ENCODE measurements around the gene STRAP.
A peak's percentile ranks its signal among the peaks of the same experiment; 100 is the strongest.
"Not testable (repeated sequence)": the region's sequence is repeated elsewhere in the genome, so short reads cannot be mapped to it uniquely, and the experiment has no call there.

STRAP gene

DNA sequence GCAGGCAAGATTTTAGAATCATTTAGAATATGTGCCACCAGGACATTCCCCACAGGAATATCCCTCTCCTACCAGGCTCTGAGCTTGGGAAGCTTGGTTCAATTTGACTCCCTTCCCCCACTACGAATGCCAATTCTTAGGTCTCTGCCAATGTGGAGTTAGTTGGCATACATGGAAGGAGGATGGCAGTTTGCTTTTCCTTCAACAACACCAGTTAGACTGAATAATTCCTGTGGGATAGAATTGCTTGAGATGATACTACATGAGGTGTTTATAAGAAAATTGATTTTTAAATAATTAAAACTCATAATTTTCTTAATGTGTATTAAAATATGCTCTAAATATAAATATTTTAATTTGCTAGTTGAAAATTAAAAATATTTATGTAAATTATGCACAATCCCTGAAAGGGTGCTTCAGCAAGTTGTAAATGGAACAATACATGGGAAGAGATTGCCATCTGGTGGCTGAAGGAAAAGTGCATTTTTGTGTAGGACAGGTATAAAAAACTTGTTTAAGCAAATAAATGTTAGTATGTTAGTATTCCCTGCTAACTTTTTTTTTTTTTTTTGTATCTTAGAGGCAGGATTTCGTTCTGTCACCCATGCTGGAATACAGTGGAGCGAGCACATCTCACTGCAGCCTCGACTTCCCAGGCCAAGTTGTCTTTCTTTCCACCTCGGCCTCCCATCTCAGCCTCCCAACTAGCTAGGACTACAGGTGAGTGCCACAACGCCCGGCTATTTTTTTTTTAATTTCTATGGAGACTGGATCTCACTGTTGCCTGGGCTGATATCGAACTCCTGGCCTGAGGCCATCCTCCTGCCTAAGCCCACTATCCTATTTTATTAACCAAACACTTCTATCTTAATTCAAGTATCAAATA, 25.8 kb upstream of the STRAP start:
- no peak for TF ChIP-seq GATA1 (IDR thresholded peaks at IDR 0.05; ENCODE audit: low read depth, low read length)
- TF ChIP-seq POLR2A (IDR thresholded peaks at IDR 0.05; ENCODE audit: low read length), result no peak
- DNase-seq, result peak; percentile 73 to 86

DNA sequence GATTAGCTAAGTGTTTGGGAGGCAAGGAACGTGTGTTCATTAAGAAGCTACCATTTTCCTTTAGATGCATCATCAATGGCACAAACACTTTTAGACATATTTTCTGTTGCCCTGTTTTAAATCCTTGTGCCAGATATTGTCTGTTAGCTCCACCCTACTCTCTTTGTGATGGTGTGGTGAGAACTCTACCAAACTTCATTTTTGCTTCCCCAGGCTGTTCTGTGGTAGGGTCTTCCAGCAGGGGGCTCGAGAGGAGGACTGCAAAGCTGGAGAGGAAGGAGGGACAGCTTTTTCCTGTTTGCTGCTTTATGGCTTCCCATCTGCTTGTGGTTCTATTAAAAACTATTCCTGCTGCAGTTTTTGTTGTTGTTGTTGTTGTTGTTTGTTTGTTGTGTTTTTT, 23.8 kb upstream of the STRAP start:
- TF ChIP-seq POLR2A (IDR thresholded peaks at IDR 0.05; ENCODE audit: low read length) (no peak), GATA1 (IDR thresholded peaks at IDR 0.05; ENCODE audit: low read depth, low read length) (no peak)

DNA sequence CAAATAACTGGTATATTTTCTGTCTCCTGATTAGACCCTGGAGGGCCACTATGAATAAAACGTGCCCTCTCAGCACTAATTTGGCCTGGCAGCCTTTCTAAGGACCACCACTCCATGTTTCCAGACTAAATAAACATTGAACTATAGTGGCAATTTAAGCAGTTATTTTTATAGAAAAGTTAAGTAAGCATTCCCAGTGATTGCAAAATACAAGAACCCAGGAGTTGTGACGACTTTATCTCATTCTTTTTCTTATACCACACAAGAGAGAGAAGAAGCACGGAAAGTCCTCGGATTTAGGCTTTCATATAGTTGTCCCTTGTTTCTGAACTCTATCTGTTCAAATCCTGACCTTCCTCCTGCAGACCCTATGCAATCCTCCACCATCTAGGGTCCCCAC, 23.1 kb upstream of the STRAP start:
- no peak for DNase-seq
- TF ChIP-seq POLR2A (IDR thresholded peaks at IDR 0.05; ENCODE audit: low read length), result no peak
- TF ChIP-seq GATA1 (IDR thresholded peaks at IDR 0.05; ENCODE audit: low read depth, low read length), result no peak

More for the DNA sequence above, 23.8 kb upstream of the STRAP start:
- no peak for DNase-seq

DNA sequence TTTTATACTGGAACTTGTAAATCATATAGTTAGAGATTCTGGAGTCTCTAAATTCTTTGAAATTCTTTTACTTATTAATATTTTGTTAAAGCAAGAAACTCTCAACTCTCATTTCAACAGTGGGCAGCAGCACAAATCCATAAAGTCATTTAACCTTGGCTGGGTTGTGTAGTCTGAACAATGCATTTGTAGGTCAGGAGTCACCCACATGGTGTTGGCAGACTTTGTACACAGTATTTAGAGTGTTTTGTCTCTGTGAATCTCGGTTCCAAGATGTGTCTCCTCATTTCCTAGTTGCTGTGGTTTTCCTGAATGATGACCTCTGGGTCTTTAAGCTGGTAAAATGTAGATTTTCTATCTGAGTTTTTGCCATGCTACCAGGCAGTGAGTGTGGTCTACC, 20.8 kb upstream of the STRAP start:
- no peak for DNase-seq
- no peak for TF ChIP-seq POLR2A (IDR thresholded peaks at IDR 0.05; ENCODE audit: low read length)
- TF ChIP-seq GATA1 (IDR thresholded peaks at IDR 0.05; ENCODE audit: low read depth, low read length), result no peak

- no peak for DNase-seq
- TF ChIP-seq GATA1 (IDR thresholded peaks at IDR 0.05; ENCODE audit: low read depth, low read length), result no peak
- TF ChIP-seq POLR2A (IDR thresholded peaks at IDR 0.05; ENCODE audit: low read length), result no peak
Observed at GRCh38 chr12:15862840-15863239, 19.3 kb upstream of the STRAP start.

DNA sequence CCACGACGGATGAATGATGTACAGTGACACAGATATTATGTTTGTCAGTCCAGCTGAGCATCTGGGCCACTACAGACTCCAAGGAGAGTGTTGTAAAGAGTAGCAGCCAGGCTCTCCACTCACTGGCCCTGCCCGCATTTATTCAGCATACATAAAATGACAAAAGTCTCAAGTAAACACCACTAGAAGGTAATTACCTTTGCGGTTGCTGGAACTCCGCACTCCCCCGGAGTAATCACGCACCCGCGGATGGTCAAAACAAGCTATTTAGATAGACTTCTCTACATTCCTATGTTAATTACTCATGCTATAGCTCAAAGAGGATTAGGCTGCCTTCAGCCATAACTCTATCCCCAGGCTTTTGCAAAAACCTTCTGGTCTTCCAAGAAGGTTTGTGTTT, 18.8 kb upstream of the STRAP start:
- DNase-seq, result no peak
- TF ChIP-seq POLR2A (IDR thresholded peaks at IDR 0.05; ENCODE audit: low read length) (no peak), GATA1 (IDR thresholded peaks at IDR 0.05; ENCODE audit: low read depth, low read length) (no peak)

DNA sequence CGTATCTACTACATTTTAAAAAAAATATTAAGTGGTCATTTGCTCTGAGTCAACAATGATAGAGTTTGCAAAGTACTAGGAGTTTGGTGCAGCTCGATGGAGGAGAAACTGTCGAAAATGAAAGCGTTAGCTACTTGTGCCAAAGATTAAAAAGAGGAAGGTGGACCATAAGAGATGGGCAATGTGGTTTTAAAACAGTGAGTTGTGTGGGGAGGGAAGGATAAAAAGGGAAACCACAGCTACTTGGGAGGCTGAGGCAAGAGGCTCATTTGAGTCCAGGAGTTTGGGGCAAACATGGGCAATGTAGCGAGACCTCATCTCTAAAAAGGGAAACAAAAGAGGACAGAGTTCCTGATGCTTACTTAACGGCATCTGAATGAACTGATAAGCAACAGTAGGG, 18.2 kb upstream of the STRAP start:
- no peak for TF ChIP-seq POLR2A (IDR thresholded peaks at IDR 0.05; ENCODE audit: low read length)
- no peak for TF ChIP-seq GATA1 (IDR thresholded peaks at IDR 0.05; ENCODE audit: low read depth, low read length)
- DNase-seq, result peak in 1 of 2 experiments; percentile 8

- no peak for TF ChIP-seq POLR2A (IDR thresholded peaks at IDR 0.05; ENCODE audit: low read length)
- no peak for TF ChIP-seq GATA1 (IDR thresholded peaks at IDR 0.05; ENCODE audit: low read depth, low read length)
- no peak for DNase-seq
Observed at GRCh38 chr12:15868186-15868585, 14.0 kb upstream of the STRAP start.

DNA sequence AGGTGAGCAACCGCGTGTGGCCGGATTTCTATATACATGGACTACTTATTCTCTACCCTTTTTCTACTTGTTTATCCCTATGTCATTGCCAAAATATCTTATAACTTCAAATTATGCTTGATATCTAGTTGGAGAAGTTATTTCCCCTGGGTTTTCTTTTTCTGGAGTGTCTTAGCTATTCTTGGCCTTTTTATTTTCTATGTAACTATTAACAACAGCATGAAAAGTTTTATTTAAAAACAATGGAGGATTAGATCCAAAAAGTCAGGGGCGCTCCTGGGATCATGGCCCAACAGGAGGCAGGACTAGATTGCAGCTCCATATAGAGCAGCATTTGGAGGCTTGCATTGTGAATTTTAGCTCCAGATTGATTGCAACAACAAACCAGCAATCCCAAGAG, 8.6 kb upstream of the STRAP start:
- TF ChIP-seq GATA1 (IDR thresholded peaks at IDR 0.05; ENCODE audit: low read depth, low read length), result no peak
- TF ChIP-seq POLR2A (IDR thresholded peaks at IDR 0.05; ENCODE audit: low read length), result no peak
- no peak for DNase-seq

GRCh38 chr12:15874556-15875145, 7.5 kb upstream of the STRAP start:
- DNase-seq, result not testable (repeated sequence)

DNA sequence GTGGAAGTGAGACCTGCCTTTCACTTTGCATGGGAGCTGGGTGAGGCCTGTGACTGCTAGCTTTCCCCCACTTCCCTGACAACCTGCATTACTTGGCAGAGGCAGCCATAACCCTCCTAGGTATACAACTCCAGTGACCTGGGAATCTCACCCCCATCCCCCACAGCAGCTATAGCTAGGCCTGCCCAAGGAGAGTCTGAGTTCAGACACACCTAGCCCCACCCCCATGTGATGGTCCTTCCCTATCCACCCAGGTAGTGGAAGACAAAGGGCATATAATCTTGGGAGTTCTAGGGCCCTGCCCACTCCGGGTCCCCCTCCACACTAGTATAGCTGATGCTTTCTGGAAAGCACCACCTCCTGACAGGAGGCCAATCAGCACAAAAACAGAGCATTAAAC, 6.3 kb upstream of the STRAP start:
- no peak for DNase-seq
- TF ChIP-seq POLR2A (IDR thresholded peaks at IDR 0.05; ENCODE audit: low read length) (no peak), GATA1 (IDR thresholded peaks at IDR 0.05; ENCODE audit: low read depth, low read length) (no peak)

- TF ChIP-seq GATA1 (IDR thresholded peaks at IDR 0.05; ENCODE audit: low read depth, low read length) (no peak), POLR2A (IDR thresholded peaks at IDR 0.05; ENCODE audit: low read length) (no peak)
- no peak for DNase-seq
Observed at GRCh38 chr12:15879413-15879812, 2.8 kb upstream of the STRAP start.

DNA sequence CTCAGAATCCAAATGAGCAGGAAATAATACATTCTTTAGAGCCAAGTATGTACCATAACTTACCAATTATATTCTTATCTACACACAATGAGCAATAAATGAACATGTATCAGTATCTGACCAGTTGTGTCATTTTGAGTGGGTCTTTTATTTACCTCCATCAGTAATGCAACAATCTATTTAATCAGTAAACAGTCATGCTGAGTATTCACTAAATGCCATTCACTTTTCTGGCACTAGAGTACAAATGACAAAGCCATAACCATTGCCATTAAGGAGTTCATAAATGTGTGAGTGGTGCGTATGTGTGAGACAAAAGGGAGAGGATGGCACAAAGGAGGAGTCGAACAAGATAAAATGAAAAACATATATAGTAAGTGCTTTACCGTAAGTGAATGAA, 1.5 kb upstream of the STRAP start:
- TF ChIP-seq GATA1 (IDR thresholded peaks at IDR 0.05; ENCODE audit: low read depth, low read length) (no peak), POLR2A (IDR thresholded peaks at IDR 0.05; ENCODE audit: low read length) (no peak)
- peak; percentile 22 to 42 for DNase-seq

DNA sequence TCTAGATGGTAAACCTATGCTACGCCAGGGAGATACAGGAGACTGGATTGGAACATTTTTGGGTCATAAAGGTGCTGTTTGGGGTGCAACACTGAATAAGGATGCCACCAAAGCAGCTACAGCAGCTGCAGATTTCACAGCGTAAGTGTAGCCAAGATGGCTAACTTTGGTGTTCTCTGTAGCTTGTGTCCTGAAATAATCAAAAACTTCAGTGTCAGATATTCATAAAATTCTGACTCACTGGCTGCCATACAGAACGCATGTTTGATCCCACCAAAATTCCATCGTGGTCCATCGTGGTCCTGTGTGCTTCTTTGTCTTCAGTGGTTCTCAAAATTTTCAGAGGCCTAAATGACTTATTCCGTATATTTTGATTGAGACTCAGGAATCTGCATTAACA, 1.3 kb downstream of the STRAP start:
- no peak for TF ChIP-seq POLR2A (IDR thresholded peaks at IDR 0.05; ENCODE audit: low read length)
- no peak for TF ChIP-seq GATA1 (IDR thresholded peaks at IDR 0.05; ENCODE audit: low read depth, low read length)
- DNase-seq, result peak in 1 of 2 experiments; percentile 16
